ENCODE results near the gene RNF113B.

DNA sequence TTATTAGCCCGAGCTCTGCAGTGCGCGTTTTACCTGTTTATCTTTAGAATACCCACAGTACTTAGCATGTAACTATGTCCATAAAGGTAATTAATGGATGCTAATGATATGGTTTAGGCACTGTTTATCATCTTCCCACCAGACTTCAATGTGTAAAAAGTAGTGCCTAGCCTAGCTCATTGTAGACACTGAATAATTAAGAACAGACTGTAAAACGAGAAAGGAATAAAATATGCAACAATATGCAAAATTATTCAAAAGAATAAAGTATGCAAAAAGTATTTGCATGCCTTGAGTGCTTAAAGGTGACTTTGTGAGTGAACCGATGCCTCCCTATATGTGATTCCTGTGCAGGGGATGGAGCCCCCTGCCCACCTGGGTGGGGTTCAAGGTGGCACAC, 35.7 kb upstream of the RNF113B start:
- TF ChIP-seq, protein P1, sequence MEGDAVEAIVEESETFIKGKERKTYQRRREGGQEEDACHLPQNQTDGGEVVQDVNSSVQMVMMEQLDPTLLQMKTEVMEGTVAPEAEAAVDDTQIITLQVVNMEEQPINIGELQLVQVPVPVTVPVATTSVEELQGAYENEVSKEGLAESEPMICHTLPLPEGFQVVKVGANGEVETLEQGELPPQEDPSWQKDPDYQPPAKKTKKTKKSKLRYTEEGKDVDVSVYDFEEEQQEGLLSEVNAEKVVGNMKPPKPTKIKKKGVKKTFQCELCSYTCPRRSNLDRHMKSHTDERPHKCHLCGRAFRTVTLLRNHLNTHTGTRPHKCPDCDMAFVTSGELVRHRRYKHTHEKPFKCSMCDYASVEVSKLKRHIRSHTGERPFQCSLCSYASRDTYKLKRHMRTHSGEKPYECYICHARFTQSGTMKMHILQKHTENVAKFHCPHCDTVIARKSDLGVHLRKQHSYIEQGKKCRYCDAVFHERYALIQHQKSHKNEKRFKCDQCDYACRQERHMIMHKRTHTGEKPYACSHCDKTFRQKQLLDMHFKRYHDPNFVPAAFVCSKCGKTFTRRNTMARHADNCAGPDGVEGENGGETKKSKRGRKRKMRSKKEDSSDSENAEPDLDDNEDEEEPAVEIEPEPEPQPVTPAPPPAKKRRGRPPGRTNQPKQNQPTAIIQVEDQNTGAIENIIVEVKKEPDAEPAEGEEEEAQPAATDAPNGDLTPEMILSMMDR (IDR thresholded peaks at IDR 0.05; ENCODE audit: poor library complexity), result no peak
- no peak for TF ChIP-seq EZH2phosphoT487 (IDR thresholded peaks at IDR 0.05; ENCODE audit: low read depth, severe bottlenecking, unreplicated experiment)
